ENCODE results near the gene ATXN1. TPM values are rescaled to one million over a fixed set of nuclear protein-coding genes. Genes with fewer than 3 reads are reported as not detected.
A peak's percentile ranks its signal among the peaks of the same experiment; 100 is the strongest.

Gene ATXN1
- total RNA-seq, 1 experiment from 2014 or later = 16.5 TPM

DNA sequence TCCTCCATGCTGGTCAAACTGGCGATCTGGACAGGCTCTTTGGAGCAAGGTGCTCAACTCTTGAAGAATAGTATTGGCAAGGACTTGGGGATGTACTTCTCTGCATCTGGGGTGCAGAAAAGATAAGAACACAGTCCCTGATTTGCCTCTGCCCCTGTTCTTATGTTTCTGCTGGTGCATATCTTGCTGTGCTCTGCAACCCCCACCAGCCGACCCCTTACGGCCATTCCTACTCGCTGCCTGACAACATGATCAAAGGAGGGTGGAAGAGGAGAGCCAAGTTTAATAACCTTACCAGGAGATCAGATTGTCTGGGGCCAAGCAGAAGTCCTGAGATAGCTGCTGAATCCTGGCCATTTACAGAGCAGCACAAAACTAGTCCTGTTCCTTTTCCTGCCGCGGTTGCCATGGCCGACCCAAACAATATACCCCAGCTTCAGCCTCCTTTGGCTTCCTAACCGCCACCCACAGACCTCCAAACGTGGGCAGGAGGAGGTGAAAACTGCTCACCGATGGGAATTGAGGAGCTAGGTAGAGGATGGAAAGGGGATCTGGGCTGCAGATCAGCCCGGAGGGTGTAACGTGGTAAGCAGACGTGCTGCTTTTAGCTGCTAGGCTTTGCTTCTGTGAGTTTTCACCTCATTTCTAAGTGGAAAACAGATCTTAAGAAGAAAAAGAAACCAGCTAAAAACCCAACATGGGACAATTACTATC, 60.9 kb downstream of the ATXN1 start:
- Mint-ChIP-seq H3K4me3 (ENCODE audit: unreplicated experiment) (peak overlapping the region; percentile 23), H3K27ac (ENCODE audit: low read depth, unreplicated experiment) (peak overlapping the region; percentile 60), H3K9me3 (ENCODE audit: unreplicated experiment) (no peaks in the 10 kb centered on the region), H3K4me1 (ENCODE audit: insufficient read depth, unreplicated experiment) (peaks cover 47% of the 10 kb centered on the region), H3K27me3 (ENCODE audit: insufficient read depth, unreplicated experiment) (no peaks in the 10 kb centered on the region), H3K36me3 (ENCODE audit: insufficient read depth, unreplicated experiment) (no peaks in the 10 kb centered on the region)
- intact Hi-C loops (cut with micrococcal nuclease) = no loop called here
- CTCF ChIA-PET = interaction anchor here (1.4 to 1.5 kb wide), 2 partner anchors 70 to 383 kb away, joined by 3 to 5 read pairs; no protein-coding TSS in a partner anchor
- no peak for DNase-seq (ENCODE audit: unreplicated experiment)
- TF ChIP-seq, protein P1, sequence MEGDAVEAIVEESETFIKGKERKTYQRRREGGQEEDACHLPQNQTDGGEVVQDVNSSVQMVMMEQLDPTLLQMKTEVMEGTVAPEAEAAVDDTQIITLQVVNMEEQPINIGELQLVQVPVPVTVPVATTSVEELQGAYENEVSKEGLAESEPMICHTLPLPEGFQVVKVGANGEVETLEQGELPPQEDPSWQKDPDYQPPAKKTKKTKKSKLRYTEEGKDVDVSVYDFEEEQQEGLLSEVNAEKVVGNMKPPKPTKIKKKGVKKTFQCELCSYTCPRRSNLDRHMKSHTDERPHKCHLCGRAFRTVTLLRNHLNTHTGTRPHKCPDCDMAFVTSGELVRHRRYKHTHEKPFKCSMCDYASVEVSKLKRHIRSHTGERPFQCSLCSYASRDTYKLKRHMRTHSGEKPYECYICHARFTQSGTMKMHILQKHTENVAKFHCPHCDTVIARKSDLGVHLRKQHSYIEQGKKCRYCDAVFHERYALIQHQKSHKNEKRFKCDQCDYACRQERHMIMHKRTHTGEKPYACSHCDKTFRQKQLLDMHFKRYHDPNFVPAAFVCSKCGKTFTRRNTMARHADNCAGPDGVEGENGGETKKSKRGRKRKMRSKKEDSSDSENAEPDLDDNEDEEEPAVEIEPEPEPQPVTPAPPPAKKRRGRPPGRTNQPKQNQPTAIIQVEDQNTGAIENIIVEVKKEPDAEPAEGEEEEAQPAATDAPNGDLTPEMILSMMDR (IDR thresholded peaks at IDR 0.05; ENCODE audit: unreplicated experiment) = no peak
- POLR2A ChIA-PET = interaction anchor here (0.9 to 3.1 kb wide), 4 partner anchors 9 to 17 kb away, joined by 3 to 9 read pairs (median 4); no protein-coding TSS in a partner anchor
- BruUV-seq (replicated peaks) = no TSS peak

DNA sequence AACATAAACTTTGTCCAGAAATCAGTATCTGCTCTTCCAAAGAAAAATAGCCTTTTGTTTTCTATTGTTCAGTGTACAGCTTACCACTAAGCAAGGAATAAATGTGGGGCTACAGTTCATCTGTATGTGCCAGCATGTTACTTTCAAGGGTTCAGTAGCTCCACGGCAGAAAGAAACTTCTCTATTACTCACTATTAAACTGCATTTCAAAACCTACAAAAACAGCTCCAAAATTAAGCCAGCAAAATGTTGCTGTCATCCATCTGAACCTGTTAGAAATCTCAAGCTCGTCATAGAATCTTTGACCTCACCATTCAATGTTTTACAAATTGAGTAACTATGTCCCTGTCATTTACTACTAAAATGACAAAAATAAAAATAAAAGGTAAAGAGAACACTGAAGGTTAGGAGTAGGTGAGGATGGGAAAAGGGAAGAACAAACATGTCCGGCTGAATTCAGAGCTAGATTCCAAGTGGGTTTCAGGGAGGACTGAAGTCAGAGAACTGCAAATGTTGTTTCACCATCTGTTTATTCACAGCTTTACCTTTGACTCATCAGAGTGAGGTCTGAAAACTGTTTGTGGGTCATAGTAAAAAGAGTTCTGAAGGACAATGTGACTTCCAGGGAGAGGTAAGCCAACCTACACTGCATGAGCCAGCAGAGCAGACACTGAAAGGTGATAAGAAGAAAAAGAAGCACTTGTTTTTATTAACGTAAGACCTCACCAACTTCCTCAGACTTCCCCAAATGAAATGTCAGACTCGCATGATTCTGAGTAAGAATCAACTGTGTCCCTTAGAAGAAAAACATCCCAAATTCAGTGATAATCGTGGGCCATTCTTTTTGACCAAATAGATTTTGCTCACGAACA, 62.0 kb downstream of the ATXN1 start:
- ChIA-PET POLR2A (interaction anchor here (0.9 to 4.9 kb wide), 11 partner anchors 8 to 63 kb away, joined by 3 to 45 read pairs (median 6); no protein-coding TSS in a partner anchor), CTCF (interaction anchor here (0.6 to 1.7 kb wide), 5 partner anchors 9 to 382 kb away, joined by 3 to 5 read pairs (median 3); no protein-coding TSS in a partner anchor)
- Mint-ChIP-seq H3K27me3 (ENCODE audit: insufficient read depth, unreplicated experiment) (no peaks in the 10 kb centered on the region), H3K4me3 (ENCODE audit: unreplicated experiment) (no peak overlapping the region), H3K36me3 (ENCODE audit: insufficient read depth, unreplicated experiment) (no peaks in the 10 kb centered on the region), H3K9me3 (ENCODE audit: unreplicated experiment) (no peaks in the 10 kb centered on the region), H3K4me1 (ENCODE audit: insufficient read depth, unreplicated experiment) (peaks cover 36% of the 10 kb centered on the region), H3K27ac (ENCODE audit: low read depth, unreplicated experiment) (peak overlapping the region; percentile 61)
- no TSS peak for BruUV-seq (replicated peaks)
- intact Hi-C loops (cut with micrococcal nuclease) = no loop called here
- DNase-seq (ENCODE audit: unreplicated experiment) = peak; percentile 24
- TF ChIP-seq, protein P1 (IDR thresholded peaks at IDR 0.05; ENCODE audit: unreplicated experiment) = no peak

DNA sequence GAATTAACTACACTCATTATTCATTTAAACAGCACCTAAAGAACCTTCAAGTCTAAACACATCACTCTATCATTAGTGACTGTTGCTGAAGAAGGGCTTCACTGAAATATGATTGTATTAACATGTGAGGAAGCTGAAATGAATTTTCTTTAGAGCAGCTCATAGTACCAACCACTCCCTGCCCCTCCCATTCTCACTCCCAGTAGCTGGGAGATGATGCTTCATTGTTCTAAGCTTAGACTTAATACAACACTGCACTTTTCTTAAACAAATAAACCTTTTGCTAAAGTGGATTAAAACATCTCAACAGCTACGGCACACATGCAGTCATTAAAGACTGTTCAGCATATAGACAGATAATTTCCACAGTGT, 63.1 kb downstream of the ATXN1 start:
- ChIA-PET CTCF (interaction anchor here (0.6 to 1.7 kb wide), 4 partner anchors 34 to 366 kb away, joined by 3 to 5 read pairs (median 3); no protein-coding TSS in a partner anchor), POLR2A (interaction anchor here (1.4 to 4.9 kb wide), 8 partner anchors 10 to 64 kb away, joined by 4 to 45 read pairs (median 7); no protein-coding TSS in a partner anchor)
- H3K4me3 Mint-ChIP-seq (ENCODE audit: unreplicated experiment) = no peak overlapping the region
- H3K27ac Mint-ChIP-seq (ENCODE audit: low read depth, unreplicated experiment) = no peak overlapping the region
- TF ChIP-seq, protein P1 (IDR thresholded peaks at IDR 0.05; ENCODE audit: unreplicated experiment) = no peak
- H3K4me1 Mint-ChIP-seq (ENCODE audit: insufficient read depth, unreplicated experiment) = peaks cover 32% of the 10 kb centered on the region
- BruUV-seq (replicated peaks) = no TSS peak
- intact Hi-C loops (cut with micrococcal nuclease) = no loop called here
- H3K9me3 Mint-ChIP-seq (ENCODE audit: unreplicated experiment) = no peaks in the 10 kb centered on the region
- DNase-seq (ENCODE audit: unreplicated experiment) = no peak
- H3K36me3 Mint-ChIP-seq (ENCODE audit: insufficient read depth, unreplicated experiment) = no peaks in the 10 kb centered on the region
- H3K27me3 Mint-ChIP-seq (ENCODE audit: insufficient read depth, unreplicated experiment) = no peaks in the 10 kb centered on the region
